A549 (cell line): Measurements from ENCODE around the gene SYCP2. TPM values are rescaled to one million over a fixed set of nuclear protein-coding genes. Genes with fewer than 3 reads are reported as not detected.
"Not testable (repeated sequence)": the region's sequence is repeated elsewhere in the genome, so short reads cannot be mapped to it uniquely, and the experiment has no call there.

Experiments
- ATAC-seq, 2 experiments: fragments of 200-7000 bp in 1 of 2; fragments of >200 bp in 1 of 2; cut with Nextera tagmentation in 1 of 2; cut with Tn5 transposase in 1 of 2; 3 replicates each; pipeline versions ENCODE4 v1.8.0 to v1.9.1; 2018 to 2020; ENCODE audit warnings: mild to moderate bottlenecking in 1 of 2, moderate library complexity in 1 of 2
- CTCF ChIA-PET: fragments of 300-600 bp; sonication (Branson Sonifier 250); formaldehyde crosslinking; extraction: SDS; loops from one replicate; lab custom pipeline; 2021; ENCODE audit warnings: antibody characterized with exemption, inconsistent platforms; lab: Yijun Ruan, JAX
- POLR2A ChIA-PET: fragments of 350-600 bp; formaldehyde crosslinking; extraction: SDS; loops from one replicate; lab custom pipeline; 2021; ENCODE audit warnings: antibody characterized with exemption, inconsistent platforms; lab: Yijun Ruan, JAX
- DNase-seq, 2 experiments: peaks; one replicate each; pipeline versions ENCODE4 v3.0.0 to v3.0.0-alpha.2; 2011 to 2016; ENCODE audit warnings: low read depth in 1 of 2, low spot score in 1 of 2
- FAIRE-seq: peaks from 2 replicates; lab custom pipeline; 2011; peaks lifted over from hg19 to GRCh38; lab: Jason Lieb, UNC
- H3K27ac ChIP-seq, 2 experiments: fragments of >200 bp; sonication (Bioruptor Twin); formaldehyde crosslinking; 3 replicates each; pipeline ENCODE4 v1.5.1; 2016 to 2017
- H3K4me1 ChIP-seq: fragments of >200 bp; sonication (Bioruptor Twin); formaldehyde crosslinking; 3 replicates; pipeline ENCODE4 v1.6.1; 2016
- H3K4me2 ChIP-seq: fragments of >200 bp; sonication (Bioruptor Twin); formaldehyde crosslinking; 3 replicates; pipeline ENCODE4 v1.6.1; 2016
- H3K4me3 ChIP-seq: fragments of >200 bp; sonication (Bioruptor Twin); formaldehyde crosslinking; 3 replicates; pipeline ENCODE4 v1.5.1; 2016
- H3K9me3 ChIP-seq: fragments of >200 bp; sonication (Bioruptor Twin); formaldehyde crosslinking; 3 replicates; pipeline ENCODE4 v1.6.1; 2016
- CBX2 ChIP-seq: fragments of 200-600 bp; sonication (generic); IDR thresholded peaks from 2 replicates; pipeline ENCODE4 v1.6.1; 2016; ENCODE audit warnings: low read depth, mild to moderate bottlenecking, borderline replicate concordance
- CEBPB ChIP-seq, 2 experiments: fragments of >200 bp in 1 of 2; sonication (Bioruptor Twin) in 1 of 2; formaldehyde crosslinking in 1 of 2; IDR thresholded peaks; 2 replicates each; pipeline ENCODE4 v1.6.1; 2012 to 2016
- CHD4 ChIP-seq: fragments of 200-600 bp; sonication (generic); IDR thresholded peaks from 2 replicates; pipeline ENCODE4 v1.6.1; 2016; ENCODE audit warnings: antibody characterized with exemption, mild to moderate bottlenecking, borderline replicate concordance
- HDAC2 ChIP-seq: fragments of 200-600 bp; sonication (generic); IDR thresholded peaks from 2 replicates; pipeline ENCODE4 v1.6.1; 2016
- HEYL ChIP-seq: fragments of 250-450 bp; sonication (Bioruptor Pico); IDR thresholded peaks from 2 replicates; pipeline ENCODE4 v1.8.0; 2021; ENCODE audit warnings: mild to moderate bottlenecking, moderate library complexity
- HOXB5 ChIP-seq: fragments of 250-450 bp; sonication (Bioruptor Pico); IDR thresholded peaks from 2 replicates; pipeline ENCODE4 v1.5.0; 2020; ENCODE audit warnings: mild to moderate bottlenecking, moderate library complexity
- JUNB ChIP-seq: fragments of >200 bp; sonication (Bioruptor Twin); formaldehyde crosslinking; IDR thresholded peaks from 2 replicates; pipeline ENCODE4 v1.6.1; 2016
- KDM1A ChIP-seq: fragments of 200-600 bp; sonication (generic); IDR thresholded peaks from 2 replicates; pipeline ENCODE4 v1.6.1; 2016; ENCODE audit warnings: low read depth, mild to moderate bottlenecking
- MAFK ChIP-seq: fragments of 450-650 bp; IDR thresholded peaks from 2 replicates; pipeline ENCODE4 v1.6.1; 2014; ENCODE audit not compliant: partially characterized antibody
- NFE2L2 ChIP-seq: fragments of 150-350 bp; conservative IDR thresholded peaks from 2 replicates; pipeline ENCODE4 v1.6.1; 2014; ENCODE audit warnings: low read length
- RAD21 ChIP-seq, 2 experiments: fragments of >200 bp in 1 of 2; sonication (Bioruptor Twin) in 1 of 2; formaldehyde crosslinking in 1 of 2; IDR thresholded peaks in 1 of 2; conservative IDR thresholded peaks in 1 of 2; 2 replicates in 1 of 2; 3 replicates in 1 of 2; pipeline ENCODE4 v1.6.1; 2012 to 2018; ENCODE audit warnings: inconsistent platforms in 1 of 2
- RARB ChIP-seq: fragments of 250-450 bp; sonication (Bioruptor Pico); IDR thresholded peaks from 2 replicates; pipeline ENCODE4 v1.8.0; 2021; ENCODE audit warnings: mild to moderate bottlenecking, moderate library complexity
- SMC3 ChIP-seq: fragments of >200 bp; sonication (Bioruptor Twin); formaldehyde crosslinking; IDR thresholded peaks from 3 replicates; pipeline ENCODE4 v1.6.1; 2018; ENCODE audit warnings: inconsistent platforms
- ZNF302 ChIP-seq: fragments of 250-450 bp; sonication (Bioruptor Pico); IDR thresholded peaks from 2 replicates; pipeline ENCODE4 v1.9.0; 2021; ENCODE audit warnings: inconsistent platforms, mild to moderate bottlenecking, moderate library complexity
- WGBS: methylation state at CpG from one replicate; pipeline ENCODE4 v1.1.6; 2017; ENCODE audit errors: missing lambda C conversion rate; 5-methylcytosine and 5-hydroxymethylcytosine counted together
- polyA plus RNA-seq, 4 experiments: library from polyadenylated mRNA; depleted of rRNA in 3 of 4; stranded (reverse); fragments of >200 nt; fragmentation: RNase III in 1 of 4; extraction: RNeasy Plus Mini Kit Qiagen cat#74134 plus additional on column Dnase treatment in 1 of 4; gene quantifications; 2 replicates in 3 of 4; 3 replicates in 1 of 4; pipeline ENCODE4 v1.2.3, GENCODE V29; 2011 to 2017
- TF ChIP-seq, protein P1 (sequence below): fragments of 150-350 bp; IDR thresholded peaks from 2 replicates; pipeline ENCODE4 v1.6.1; 2014; ENCODE audit warnings: low read depth, mild to moderate bottlenecking, low read length
- TF ChIP-seq, protein P2 (sequence below): fragments of >200 bp; sonication (Bioruptor Twin); formaldehyde crosslinking; IDR thresholded peaks from 3 replicates; pipeline ENCODE4 v1.5.1; 2016

The SYCP2 gene
- polyA plus RNA-seq, 2 of the 4 experiments (the other 2 are of a cell fraction): 0.52 to 2.1 TPM

DNA sequence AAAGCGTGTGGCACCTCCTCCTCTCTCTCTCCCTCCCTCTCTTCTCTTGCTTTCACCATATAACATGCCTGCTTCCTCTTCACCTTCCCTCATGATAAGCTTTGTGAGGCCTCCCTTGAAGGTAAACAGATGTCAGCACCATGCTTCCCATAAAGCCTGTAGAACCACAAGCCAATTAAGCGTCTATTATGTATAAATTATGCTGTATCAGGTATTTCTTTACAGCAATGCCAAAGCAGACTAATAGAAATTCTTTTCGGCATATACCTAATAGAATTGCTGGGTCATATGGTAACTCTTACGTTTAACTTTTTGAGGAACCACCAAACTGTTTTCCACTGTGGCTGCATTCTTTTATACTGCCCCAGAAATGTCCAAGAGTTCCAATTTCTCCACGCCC, 75.0 kb downstream of the SYCP2 start:
- ChIA-PET CTCF (no interaction called here), POLR2A (no interaction called here)
- ATAC-seq: no peak

DNA sequence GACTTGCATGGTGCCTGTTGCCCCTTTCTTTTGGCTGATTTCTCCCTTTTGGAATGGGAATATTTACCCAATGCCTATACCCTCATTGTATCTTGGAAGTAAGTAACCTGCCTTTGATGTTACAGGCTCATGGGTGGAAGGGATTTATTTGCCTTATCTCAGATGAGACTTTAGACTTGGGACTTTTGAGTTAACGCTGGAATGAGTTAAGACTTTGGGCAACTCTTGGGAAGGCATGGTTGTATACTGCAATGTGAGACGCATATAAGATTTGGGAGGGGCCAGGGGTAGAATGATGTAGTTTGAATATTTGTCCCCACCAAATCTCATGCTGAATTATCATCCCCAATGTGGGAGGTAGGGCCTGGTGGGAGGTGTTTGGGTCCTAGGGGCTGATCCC, 75.5 kb downstream of the SYCP2 start:
- Histone ChIP-seq H3K4me3 (no peak overlapping the region), H3K4me1 (no peaks in the 10 kb centered on the region), H3K9me3 (no peaks in the 10 kb centered on the region), H3K4me2 (no peak overlapping the region), H3K27ac (no peak overlapping the region)
- ChIA-PET CTCF (no interaction called here), POLR2A (no interaction called here)
- no peak for DNase-seq
- no peak for FAIRE-seq
- TF ChIP-seq HEYL (CRISPR knock-in tag) (no peak), CHD4 (no peak), JUNB (no peak), NFE2L2 (no peak), CBX2 (no peak), HDAC2 (no peak)
- ATAC-seq: no peak
- 77% methylated on average over 2 of the region's 2 CpGs for WGBS

More for the DNA sequence above, 75.0 kb downstream of the SYCP2 start:
- DNase-seq: no peak
- Histone ChIP-seq H3K27ac (no peak overlapping the region), H3K9me3 (no peaks in the 10 kb centered on the region), H3K4me2 (no peak overlapping the region), H3K4me1 (no peaks in the 10 kb centered on the region), H3K4me3 (no peak overlapping the region)
- FAIRE-seq: no peak
- TF ChIP-seq HOXB5: no peak
- no peak for TF ChIP-seq ZNF302 (CRISPR knock-in tag)
- no peak for TF ChIP-seq KDM1A
- no peak for TF ChIP-seq RARB (CRISPR knock-in tag)
- no peak for TF ChIP-seq CEBPB (IDR thresholded peaks at IDR 0.05)
- peak; percentile 62 for TF ChIP-seq MAFK
- 48% methylated on average over 5 of the region's 5 CpGs for WGBS

DNA sequence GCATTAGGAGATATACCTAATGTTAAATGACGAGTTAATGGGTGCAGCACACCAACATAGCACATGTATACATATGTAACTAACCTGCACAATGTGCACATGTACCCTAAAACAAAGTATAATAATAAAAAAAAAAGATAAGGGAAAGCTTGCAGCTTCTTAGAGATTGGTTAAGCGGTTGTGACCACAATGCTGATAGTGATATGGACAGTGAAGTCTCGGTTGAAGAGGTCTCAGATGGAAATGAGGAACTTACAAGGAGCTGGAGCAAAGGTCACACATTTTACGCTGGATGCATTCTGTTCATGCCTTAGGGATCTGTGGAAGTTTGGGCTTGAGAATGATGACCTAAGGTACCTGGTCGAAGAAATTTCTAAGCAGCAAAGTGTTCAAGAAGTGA, 76.5 kb downstream of the SYCP2 start:
- H3K4me1 ChIP-seq, ATAC-seq, DNase-seq, H3K9me3 ChIP-seq, CTCF ChIA-PET, H3K4me3 ChIP-seq, H3K27ac ChIP-seq, FAIRE-seq, POLR2A ChIA-PET, H3K4me2 ChIP-seq: not testable (repeated sequence)
- WGBS: 35% methylated on average over 5 of the region's 5 CpGs

DNA sequence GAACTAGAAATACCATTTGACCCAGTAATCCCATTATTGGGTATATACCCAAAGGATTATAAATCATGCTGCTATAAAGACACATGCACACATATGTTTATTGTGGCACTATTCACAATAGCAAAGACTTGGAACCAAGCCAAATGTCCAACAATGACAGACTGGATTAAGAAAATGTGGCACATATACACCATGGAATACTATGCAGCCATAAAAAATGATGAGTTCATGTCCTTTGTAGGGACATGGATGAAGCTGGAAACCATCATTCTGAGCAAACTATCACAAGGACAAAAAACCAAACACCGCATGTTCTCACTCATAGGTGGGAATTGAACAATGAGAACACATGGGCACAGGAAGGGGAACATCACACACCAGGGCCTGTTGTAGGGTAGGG, 76.9 kb downstream of the SYCP2 start:
- H3K4me3 ChIP-seq, H3K27ac ChIP-seq, ATAC-seq, DNase-seq, H3K9me3 ChIP-seq, FAIRE-seq, H3K4me1 ChIP-seq, H3K4me2 ChIP-seq, CTCF ChIA-PET, POLR2A ChIA-PET: not testable (repeated sequence)
- 91% methylated on average over 1 of the region's 1 CpG for WGBS

DNA sequence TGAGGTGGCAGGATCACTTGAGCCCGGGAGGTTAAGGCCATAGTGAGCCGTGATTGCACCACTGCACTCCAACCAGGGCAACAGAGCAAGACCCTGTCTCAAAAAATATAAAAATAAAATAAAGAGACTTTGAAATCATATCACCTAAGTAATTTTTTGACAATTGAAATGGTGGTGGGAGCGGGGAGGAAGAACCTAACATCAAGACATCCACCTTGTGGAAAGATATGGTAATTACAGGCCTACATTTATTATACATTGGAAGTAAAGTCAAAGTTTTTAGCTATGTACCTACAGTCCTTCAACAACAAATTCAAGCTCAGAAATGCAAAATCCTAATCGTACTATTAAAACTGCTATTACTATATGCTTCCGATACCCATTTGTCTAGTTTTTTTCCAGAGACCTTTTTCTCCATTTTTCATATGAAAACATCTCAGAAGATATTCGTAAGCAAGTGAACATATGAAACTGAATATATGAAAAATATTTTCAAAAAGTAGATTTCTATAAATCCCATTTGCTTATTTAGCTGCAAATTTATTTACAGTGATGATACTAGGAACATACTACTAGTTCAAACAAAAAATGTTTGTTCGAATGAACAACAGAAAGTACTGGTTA, 83.3 kb downstream of the SYCP2 start:
- ChIA-PET CTCF (interaction anchor here (0.6 to 8.1 kb wide), 21 partner anchors 9 to 277 kb away, joined by 3 to 68 read pairs (median 4); partner anchors contain the start of gene SYCP2), POLR2A (no interaction called here)
- DNase-seq: peak; percentile 25 to 49
- TF ChIP-seq CHD4: no peak
- TF ChIP-seq, protein P1, sequence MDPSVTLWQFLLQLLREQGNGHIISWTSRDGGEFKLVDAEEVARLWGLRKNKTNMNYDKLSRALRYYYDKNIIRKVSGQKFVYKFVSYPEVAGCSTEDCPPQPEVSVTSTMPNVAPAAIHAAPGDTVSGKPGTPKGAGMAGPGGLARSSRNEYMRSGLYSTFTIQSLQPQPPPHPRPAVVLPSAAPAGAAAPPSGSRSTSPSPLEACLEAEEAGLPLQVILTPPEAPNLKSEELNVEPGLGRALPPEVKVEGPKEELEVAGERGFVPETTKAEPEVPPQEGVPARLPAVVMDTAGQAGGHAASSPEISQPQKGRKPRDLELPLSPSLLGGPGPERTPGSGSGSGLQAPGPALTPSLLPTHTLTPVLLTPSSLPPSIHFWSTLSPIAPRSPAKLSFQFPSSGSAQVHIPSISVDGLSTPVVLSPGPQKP: no peak
- TF ChIP-seq, protein P2, sequence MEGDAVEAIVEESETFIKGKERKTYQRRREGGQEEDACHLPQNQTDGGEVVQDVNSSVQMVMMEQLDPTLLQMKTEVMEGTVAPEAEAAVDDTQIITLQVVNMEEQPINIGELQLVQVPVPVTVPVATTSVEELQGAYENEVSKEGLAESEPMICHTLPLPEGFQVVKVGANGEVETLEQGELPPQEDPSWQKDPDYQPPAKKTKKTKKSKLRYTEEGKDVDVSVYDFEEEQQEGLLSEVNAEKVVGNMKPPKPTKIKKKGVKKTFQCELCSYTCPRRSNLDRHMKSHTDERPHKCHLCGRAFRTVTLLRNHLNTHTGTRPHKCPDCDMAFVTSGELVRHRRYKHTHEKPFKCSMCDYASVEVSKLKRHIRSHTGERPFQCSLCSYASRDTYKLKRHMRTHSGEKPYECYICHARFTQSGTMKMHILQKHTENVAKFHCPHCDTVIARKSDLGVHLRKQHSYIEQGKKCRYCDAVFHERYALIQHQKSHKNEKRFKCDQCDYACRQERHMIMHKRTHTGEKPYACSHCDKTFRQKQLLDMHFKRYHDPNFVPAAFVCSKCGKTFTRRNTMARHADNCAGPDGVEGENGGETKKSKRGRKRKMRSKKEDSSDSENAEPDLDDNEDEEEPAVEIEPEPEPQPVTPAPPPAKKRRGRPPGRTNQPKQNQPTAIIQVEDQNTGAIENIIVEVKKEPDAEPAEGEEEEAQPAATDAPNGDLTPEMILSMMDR: peak; percentile 57
- peak; percentile 52 to 54; a peak in 4 of 5 replicates for TF ChIP-seq RAD21 (conservative IDR thresholded peaks at IDR 0.05 in 1 of 2, IDR thresholded peaks at IDR 0.05 in 1 of 2)
- peak; percentile 43 for TF ChIP-seq SMC3
- Histone ChIP-seq H3K4me1 (no peaks in the 10 kb centered on the region), H3K4me3 (no peak overlapping the region), H3K27ac (no peak overlapping the region), H3K4me2 (no peak overlapping the region), H3K9me3 (no peaks in the 10 kb centered on the region)
- ATAC-seq: peak in 1 of 2 experiments; percentile 70; a peak in 2 of 6 replicates
- peak; percentile 43 for FAIRE-seq
- WGBS: 45% methylated on average over 7 of the region's 7 CpGs
